HepG2 (cell line): ENCODE results near the gene DTX2. TPM values are rescaled to one million over a fixed set of nuclear protein-coding genes. Genes with fewer than 3 reads are reported as not detected.
A peak's percentile ranks its signal among the peaks of the same experiment; 100 is the strongest.

Source experiments
- ADNP ChIP-seq: sonication (generic); formaldehyde crosslinking; IDR thresholded peaks from 2 replicates; pipeline ENCODE4 v1.4.0; 2020; ENCODE audit warnings: missing genetic modification reagents
- ARHGAP35 ChIP-seq: sonication (generic); formaldehyde crosslinking; IDR thresholded peaks from 2 replicates; pipeline ENCODE4 v1.9.0; 2022; ENCODE audit warnings: mild to moderate bottlenecking, inconsistent platforms, moderate library complexity, missing genetic modification reagents, borderline replicate concordance
- DNMT1 ChIP-seq: sonication (generic); formaldehyde crosslinking; IDR thresholded peaks from 2 replicates; pipeline ENCODE4 v1.5.1; 2020; ENCODE audit warnings: mild to moderate bottlenecking, missing genetic modification reagents
- EZH2 ChIP-seq: conservative IDR thresholded peaks from 2 replicates; pipeline ENCODE4 v1.6.1; 2012; ENCODE audit warnings: mild to moderate bottlenecking, low read depth, low read length, moderate library complexity
- GABPA ChIP-seq, 2 experiments: IDR thresholded peaks; 2 replicates each; pipeline ENCODE4 v1.6.1; 2011 to 2016; ENCODE audit warnings: low read depth in 2 of 2, low read length in 1 of 2, missing biosample characterization in 1 of 2, missing genetic modification characterization in 1 of 2
- GPN1 ChIP-seq: sonication (generic); formaldehyde crosslinking; IDR thresholded peaks from 2 replicates; pipeline ENCODE4 v1.5.1; 2020; ENCODE audit warnings: missing genetic modification reagents, borderline replicate concordance
- JDP2 ChIP-seq: sonication (generic); formaldehyde crosslinking; IDR thresholded peaks from 2 replicates; pipeline ENCODE4 v1.8.1; 2022; ENCODE audit warnings: missing genetic modification reagents, borderline replicate concordance
- MED8 ChIP-seq: sonication (generic); formaldehyde crosslinking; IDR thresholded peaks from 2 replicates; pipeline ENCODE4 v1.8.1; 2023; ENCODE audit warnings: mild to moderate bottlenecking, missing genetic modification reagents; ENCODE audit not compliant: insufficient replicate concordance
- MTF1 ChIP-seq: sonication (generic); formaldehyde crosslinking; IDR thresholded peaks from 2 replicates; pipeline ENCODE4 v1.5.0; 2020; ENCODE audit warnings: missing genetic modification reagents
- NCOR1 ChIP-seq: fragments of 200-600 bp; sonication (generic); IDR thresholded peaks from 2 replicates; pipeline ENCODE4 v1.7.0; 2017; ENCODE audit warnings: antibody characterized with exemption, low read length, borderline replicate concordance
- PHF8 ChIP-seq: sonication (generic); formaldehyde crosslinking; IDR thresholded peaks from 2 replicates; pipeline ENCODE4 v1.5.0; 2020; ENCODE audit warnings: missing genetic modification reagents
- SYNCRIP ChIP-seq: fragments of 200-400 bp; formaldehyde crosslinking; IDR thresholded peaks from 2 replicates; pipeline ENCODE4 v1.6.1; 2018; ENCODE audit warnings: mild to moderate bottlenecking, low read depth, low read length; ENCODE audit not compliant: insufficient read depth
- U2AF2 ChIP-seq: fragments of 200-400 bp; formaldehyde crosslinking; IDR thresholded peaks from 2 replicates; pipeline ENCODE4 v1.6.1; 2017; ENCODE audit warnings: low read depth, mild to moderate bottlenecking, low read length
- ZNF451 ChIP-seq: sonication (generic); formaldehyde crosslinking; IDR thresholded peaks from 2 replicates; pipeline ENCODE4 v1.5.0; 2020; ENCODE audit warnings: mild to moderate bottlenecking, missing genetic modification reagents
- polyA plus RNA-seq, 8 experiments: library from polyadenylated mRNA; depleted of rRNA in 3 of 8; stranded (reverse) in 7 of 8; unstranded in 1 of 8; fragments of >200 nt; fragmentation: Illumina TruSeq in 4 of 8; extraction: Trizol in 4 of 8; gene quantifications; 2 replicates each; pipeline versions ENCODE4 v1.2.1 to v1.2.3, GENCODE V29; 2011 to 2016; ENCODE audit warnings: low read depth in 4 of 8, missing spikeins in 1 of 8, mixed read lengths in 1 of 8; ENCODE audit not compliant: insufficient read depth in 1 of 8
- total RNA-seq, 5 experiments: library from RNA; depleted of rRNA; stranded (reverse); fragments of >200 nt; fragmentation: Illumina TruSeq; extraction: Trizol; gene quantifications; 2 replicates each; pipeline ENCODE4 v1.2.3, GENCODE V29; 2016; ENCODE audit warnings: low read depth in 1 of 5
- TF ChIP-seq, protein P1 (sequence below): sonication (generic); formaldehyde crosslinking; IDR thresholded peaks from 2 replicates; pipeline ENCODE4 v1.4.0; 2020; ENCODE audit warnings: missing genetic modification reagents, borderline replicate concordance
- TF ChIP-seq, protein P2 (sequence below): IDR thresholded peaks from 2 replicates; pipeline ENCODE4 v1.6.1; 2016; ENCODE audit warnings: low read depth, missing genetic modification reagents, missing compliant biosample characterization
- TF ChIP-seq, protein P3 (sequence below): sonication (generic); formaldehyde crosslinking; IDR thresholded peaks from 2 replicates; pipeline ENCODE4 v1.4.0; 2020; ENCODE audit warnings: mild to moderate bottlenecking, missing genetic modification reagents

DTX2 gene
- total and polyA plus RNA-seq, 2 of the 13 experiments (the other 11 are each of a cell fraction or from before 2014, with no cell fraction given), result 5.5 to 6.2 TPM

DNA sequence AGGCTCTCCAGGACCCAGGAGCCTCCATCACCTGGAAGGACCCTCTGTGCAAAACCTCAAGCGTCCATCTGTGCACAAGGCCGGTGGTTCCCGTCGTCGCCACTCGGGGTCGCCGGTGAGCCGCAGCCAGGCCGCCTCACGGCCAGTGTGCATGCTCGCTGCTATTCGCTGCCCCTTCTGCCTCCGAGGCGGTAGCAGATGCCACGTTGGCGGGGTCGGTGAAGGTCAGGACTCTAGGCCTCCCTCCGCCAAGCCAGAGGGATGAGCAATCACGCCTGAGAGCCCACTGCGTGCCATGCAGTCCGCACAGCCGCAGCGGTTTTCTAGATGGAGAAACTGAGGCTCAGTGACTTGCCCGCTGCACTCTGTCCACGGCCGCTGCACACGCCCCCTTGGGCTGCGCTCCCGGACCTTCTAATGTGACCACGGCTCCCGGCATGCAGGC, 54.5 kb downstream of the DTX2 start (continued):
- TF ChIP-seq ZNF451 (CRISPR knock-in tag) (peak; percentile 80; the same call in 1 of the 2 replicates), U2AF2 (no peak), NCOR1 (no peak), PHF8 (CRISPR knock-in tag) (peak; percentile 51; the same call in 1 of the 2 replicates), ARHGAP35 (CRISPR knock-in tag) (no peak), SYNCRIP (no peak), MED8 (CRISPR knock-in tag) (no peak), GPN1 (no peak), JDP2 (CRISPR knock-in tag) (no peak), ADNP (CRISPR knock-in tag) (no peak), MTF1 (CRISPR knock-in tag) (no peak), GABPA (IDR thresholded peaks at IDR 0.05; ENCODE audit: low read depth, low read length) (no peak), GABPA (CRISPR knock-in tag; IDR thresholded peaks at IDR 0.05; ENCODE audit: low read depth) (no peak), EZH2 (no peak), DNMT1 (CRISPR knock-in tag) (peak; percentile 73; the same call in 1 of the 2 replicates)
- TF ChIP-seq, protein P1, sequence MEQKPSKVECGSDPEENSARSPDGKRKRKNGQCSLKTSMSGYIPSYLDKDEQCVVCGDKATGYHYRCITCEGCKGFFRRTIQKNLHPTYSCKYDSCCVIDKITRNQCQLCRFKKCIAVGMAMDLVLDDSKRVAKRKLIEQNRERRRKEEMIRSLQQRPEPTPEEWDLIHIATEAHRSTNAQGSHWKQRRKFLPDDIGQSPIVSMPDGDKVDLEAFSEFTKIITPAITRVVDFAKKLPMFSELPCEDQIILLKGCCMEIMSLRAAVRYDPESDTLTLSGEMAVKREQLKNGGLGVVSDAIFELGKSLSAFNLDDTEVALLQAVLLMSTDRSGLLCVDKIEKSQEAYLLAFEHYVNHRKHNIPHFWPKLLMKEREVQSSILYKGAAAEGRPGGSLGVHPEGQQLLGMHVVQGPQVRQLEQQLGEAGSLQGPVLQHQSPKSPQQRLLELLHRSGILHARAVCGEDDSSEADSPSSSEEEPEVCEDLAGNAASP (CRISPR knock-in tag), result peak; percentile 71; the same call in 1 of the 2 replicates
- TF ChIP-seq, protein P2, sequence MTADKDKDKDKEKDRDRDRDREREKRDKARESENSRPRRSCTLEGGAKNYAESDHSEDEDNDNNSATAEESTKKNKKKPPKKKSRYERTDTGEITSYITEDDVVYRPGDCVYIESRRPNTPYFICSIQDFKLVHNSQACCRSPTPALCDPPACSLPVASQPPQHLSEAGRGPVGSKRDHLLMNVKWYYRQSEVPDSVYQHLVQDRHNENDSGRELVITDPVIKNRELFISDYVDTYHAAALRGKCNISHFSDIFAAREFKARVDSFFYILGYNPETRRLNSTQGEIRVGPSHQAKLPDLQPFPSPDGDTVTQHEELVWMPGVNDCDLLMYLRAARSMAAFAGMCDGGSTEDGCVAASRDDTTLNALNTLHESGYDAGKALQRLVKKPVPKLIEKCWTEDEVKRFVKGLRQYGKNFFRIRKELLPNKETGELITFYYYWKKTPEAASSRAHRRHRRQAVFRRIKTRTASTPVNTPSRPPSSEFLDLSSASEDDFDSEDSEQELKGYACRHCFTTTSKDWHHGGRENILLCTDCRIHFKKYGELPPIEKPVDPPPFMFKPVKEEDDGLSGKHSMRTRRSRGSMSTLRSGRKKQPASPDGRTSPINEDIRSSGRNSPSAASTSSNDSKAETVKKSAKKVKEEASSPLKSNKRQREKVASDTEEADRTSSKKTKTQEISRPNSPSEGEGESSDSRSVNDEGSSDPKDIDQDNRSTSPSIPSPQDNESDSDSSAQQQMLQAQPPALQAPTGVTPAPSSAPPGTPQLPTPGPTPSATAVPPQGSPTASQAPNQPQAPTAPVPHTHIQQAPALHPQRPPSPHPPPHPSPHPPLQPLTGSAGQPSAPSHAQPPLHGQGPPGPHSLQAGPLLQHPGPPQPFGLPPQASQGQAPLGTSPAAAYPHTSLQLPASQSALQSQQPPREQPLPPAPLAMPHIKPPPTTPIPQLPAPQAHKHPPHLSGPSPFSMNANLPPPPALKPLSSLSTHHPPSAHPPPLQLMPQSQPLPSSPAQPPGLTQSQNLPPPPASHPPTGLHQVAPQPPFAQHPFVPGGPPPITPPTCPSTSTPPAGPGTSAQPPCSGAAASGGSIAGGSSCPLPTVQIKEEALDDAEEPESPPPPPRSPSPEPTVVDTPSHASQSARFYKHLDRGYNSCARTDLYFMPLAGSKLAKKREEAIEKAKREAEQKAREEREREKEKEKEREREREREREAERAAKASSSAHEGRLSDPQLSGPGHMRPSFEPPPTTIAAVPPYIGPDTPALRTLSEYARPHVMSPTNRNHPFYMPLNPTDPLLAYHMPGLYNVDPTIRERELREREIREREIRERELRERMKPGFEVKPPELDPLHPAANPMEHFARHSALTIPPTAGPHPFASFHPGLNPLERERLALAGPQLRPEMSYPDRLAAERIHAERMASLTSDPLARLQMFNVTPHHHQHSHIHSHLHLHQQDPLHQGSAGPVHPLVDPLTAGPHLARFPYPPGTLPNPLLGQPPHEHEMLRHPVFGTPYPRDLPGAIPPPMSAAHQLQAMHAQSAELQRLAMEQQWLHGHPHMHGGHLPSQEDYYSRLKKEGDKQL, result no peak
- TF ChIP-seq, protein P3, sequence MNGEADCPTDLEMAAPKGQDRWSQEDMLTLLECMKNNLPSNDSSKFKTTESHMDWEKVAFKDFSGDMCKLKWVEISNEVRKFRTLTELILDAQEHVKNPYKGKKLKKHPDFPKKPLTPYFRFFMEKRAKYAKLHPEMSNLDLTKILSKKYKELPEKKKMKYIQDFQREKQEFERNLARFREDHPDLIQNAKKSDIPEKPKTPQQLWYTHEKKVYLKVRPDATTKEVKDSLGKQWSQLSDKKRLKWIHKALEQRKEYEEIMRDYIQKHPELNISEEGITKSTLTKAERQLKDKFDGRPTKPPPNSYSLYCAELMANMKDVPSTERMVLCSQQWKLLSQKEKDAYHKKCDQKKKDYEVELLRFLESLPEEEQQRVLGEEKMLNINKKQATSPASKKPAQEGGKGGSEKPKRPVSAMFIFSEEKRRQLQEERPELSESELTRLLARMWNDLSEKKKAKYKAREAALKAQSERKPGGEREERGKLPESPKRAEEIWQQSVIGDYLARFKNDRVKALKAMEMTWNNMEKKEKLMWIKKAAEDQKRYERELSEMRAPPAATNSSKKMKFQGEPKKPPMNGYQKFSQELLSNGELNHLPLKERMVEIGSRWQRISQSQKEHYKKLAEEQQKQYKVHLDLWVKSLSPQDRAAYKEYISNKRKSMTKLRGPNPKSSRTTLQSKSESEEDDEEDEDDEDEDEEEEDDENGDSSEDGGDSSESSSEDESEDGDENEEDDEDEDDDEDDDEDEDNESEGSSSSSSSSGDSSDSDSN, result peak; percentile 74
